Measurements from ENCODE around the gene MYO19.

DNA sequence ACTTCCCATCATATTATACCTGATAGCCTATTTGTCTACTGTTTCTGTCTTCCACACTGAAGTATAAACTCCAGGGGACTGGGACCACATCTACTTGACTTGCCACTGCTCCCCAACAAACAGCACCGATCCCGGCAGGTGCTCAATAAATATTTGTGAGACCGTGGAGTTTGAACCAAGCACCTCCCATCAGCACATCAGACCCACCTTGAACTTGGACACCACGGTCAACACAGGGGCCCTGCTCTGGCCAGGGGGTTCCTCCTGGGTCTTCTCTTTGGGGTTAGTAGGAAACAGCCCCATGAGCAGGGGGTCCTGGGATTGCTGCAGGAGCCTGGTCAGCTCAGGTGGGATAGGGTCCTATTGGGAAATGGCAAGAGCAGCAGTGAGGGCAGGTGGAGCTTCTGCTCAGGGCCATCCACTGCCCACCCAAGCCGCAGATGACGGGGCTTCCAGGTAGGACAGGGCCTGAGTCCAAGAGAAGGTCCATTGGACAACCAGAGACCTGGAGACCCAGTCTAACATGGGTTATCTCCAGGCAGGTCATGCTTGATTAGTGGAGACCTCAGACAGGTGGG lies 28.3 kb downstream of the MYO19 start:
- TF ChIP-seq, protein P1, sequence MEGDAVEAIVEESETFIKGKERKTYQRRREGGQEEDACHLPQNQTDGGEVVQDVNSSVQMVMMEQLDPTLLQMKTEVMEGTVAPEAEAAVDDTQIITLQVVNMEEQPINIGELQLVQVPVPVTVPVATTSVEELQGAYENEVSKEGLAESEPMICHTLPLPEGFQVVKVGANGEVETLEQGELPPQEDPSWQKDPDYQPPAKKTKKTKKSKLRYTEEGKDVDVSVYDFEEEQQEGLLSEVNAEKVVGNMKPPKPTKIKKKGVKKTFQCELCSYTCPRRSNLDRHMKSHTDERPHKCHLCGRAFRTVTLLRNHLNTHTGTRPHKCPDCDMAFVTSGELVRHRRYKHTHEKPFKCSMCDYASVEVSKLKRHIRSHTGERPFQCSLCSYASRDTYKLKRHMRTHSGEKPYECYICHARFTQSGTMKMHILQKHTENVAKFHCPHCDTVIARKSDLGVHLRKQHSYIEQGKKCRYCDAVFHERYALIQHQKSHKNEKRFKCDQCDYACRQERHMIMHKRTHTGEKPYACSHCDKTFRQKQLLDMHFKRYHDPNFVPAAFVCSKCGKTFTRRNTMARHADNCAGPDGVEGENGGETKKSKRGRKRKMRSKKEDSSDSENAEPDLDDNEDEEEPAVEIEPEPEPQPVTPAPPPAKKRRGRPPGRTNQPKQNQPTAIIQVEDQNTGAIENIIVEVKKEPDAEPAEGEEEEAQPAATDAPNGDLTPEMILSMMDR (conservative IDR thresholded peaks at IDR 0.05; ENCODE audit: low read length): no peak
- TF ChIP-seq EZH2phosphoT487 (IDR thresholded peaks at IDR 0.05; ENCODE audit: borderline replicate concordance, low read depth, low read length): no peak

Data from OCI-LY7 (cell line).